H9 (cell line): ENCODE measurements around the gene GLB1L3. TPM values are rescaled to one million over a fixed set of nuclear protein-coding genes. Genes with fewer than 3 reads are reported as not detected.

Experiments used
- DNase-seq: peaks from one replicate; pipeline ENCODE4 v3.0.0-alpha.2; 2017
- H2AFZ ChIP-seq: one replicate; pipeline ENCODE4 v1.6.1; 2013; ENCODE audit warnings: mild to moderate bottlenecking, low read length, control low read depth, moderate library complexity
- H2AK5ac ChIP-seq: 2 replicates; pipeline ENCODE4 v1.6.1; 2013; ENCODE audit warnings: low read length, control low read depth, mixed read lengths; ENCODE audit not compliant: insufficient read length
- H2BK120ac ChIP-seq: one replicate; pipeline ENCODE4 v1.6.1; 2013; ENCODE audit warnings: low read depth, mild to moderate bottlenecking, low read length, control low read depth, inconsistent platforms; ENCODE audit not compliant: poor library complexity, severe bottlenecking
- H2BK12ac ChIP-seq: 2 replicates; pipeline ENCODE4 v1.6.1; 2013; ENCODE audit warnings: low read length, control low read depth, mixed read lengths, low read depth; ENCODE audit not compliant: insufficient read length
- H2BK15ac ChIP-seq: 2 replicates; pipeline ENCODE4 v1.6.1; 2013; ENCODE audit warnings: low read depth, low read length, control low read depth
- H2BK20ac ChIP-seq: one replicate; pipeline ENCODE4 v1.6.1; 2013; ENCODE audit warnings: low read depth, mild to moderate bottlenecking, low read length, control low read depth, inconsistent platforms; ENCODE audit not compliant: poor library complexity, severe bottlenecking
- H2BK5ac ChIP-seq: 2 replicates; pipeline ENCODE4 v1.6.1; 2013; ENCODE audit warnings: low read length, control low read depth, mixed read lengths; ENCODE audit not compliant: insufficient read length
- H3K14ac ChIP-seq: 2 replicates; pipeline ENCODE4 v1.6.1; 2013; ENCODE audit warnings: low read length, control low read depth; ENCODE audit not compliant: insufficient read depth
- H3K18ac ChIP-seq: 2 replicates; pipeline ENCODE4 v1.6.1; 2013; ENCODE audit warnings: low read depth, mild to moderate bottlenecking, mixed read lengths, low read length, control low read depth; ENCODE audit not compliant: insufficient read length
- H3K23ac ChIP-seq: 2 replicates; pipeline ENCODE4 v1.6.1; 2013; ENCODE audit warnings: low read length, control low read depth, mixed read lengths, low read depth; ENCODE audit not compliant: insufficient read length
- H3K23me2 ChIP-seq: 2 replicates; pipeline ENCODE4 v1.6.1; 2013; ENCODE audit warnings: low read depth, mild to moderate bottlenecking, mixed read lengths, low read length, control low read depth; ENCODE audit not compliant: insufficient read length, poor library complexity, severe bottlenecking
- H3K27ac ChIP-seq: 2 replicates; pipeline ENCODE4 v1.5.1; 2013; ENCODE audit warnings: low read length, control low read depth, mixed read lengths, low read depth; ENCODE audit not compliant: insufficient read length
- H3K27me3 ChIP-seq: 2 replicates; pipeline ENCODE4 v1.6.1; 2013; ENCODE audit warnings: low read length, control low read depth, inconsistent platforms; ENCODE audit not compliant: insufficient read depth
- H3K4ac ChIP-seq: 2 replicates; pipeline ENCODE4 v1.6.1; 2013; ENCODE audit warnings: low read depth, mild to moderate bottlenecking, control low read depth, inconsistent platforms, low read length, moderate library complexity
- H3K4me1 ChIP-seq: 2 replicates; pipeline ENCODE4 v1.6.1; 2013; ENCODE audit warnings: low read length, control low read depth, inconsistent platforms; ENCODE audit not compliant: insufficient read depth
- H3K4me2 ChIP-seq: 2 replicates; pipeline ENCODE4 v1.6.1; 2013; ENCODE audit warnings: low read length, control low read depth, mixed read lengths; ENCODE audit not compliant: insufficient read length, insufficient read depth
- H3K56ac ChIP-seq: 2 replicates; pipeline ENCODE4 v1.6.1; 2013; ENCODE audit warnings: low read depth, mild to moderate bottlenecking, mixed read lengths, low read length, control low read depth; ENCODE audit not compliant: insufficient read length
- H3K79me1 ChIP-seq: 2 replicates; pipeline ENCODE4 v1.6.1; 2013; ENCODE audit warnings: low read depth, mild to moderate bottlenecking, moderate library complexity, low read length, control low read depth, inconsistent platforms; ENCODE audit not compliant: insufficient read depth, poor library complexity, severe bottlenecking
- H3K79me2 ChIP-seq: 2 replicates; pipeline ENCODE4 v1.6.1; 2013; ENCODE audit warnings: low read length, control low read depth, inconsistent platforms; ENCODE audit not compliant: insufficient read depth
- H3K9ac ChIP-seq: 2 replicates; pipeline ENCODE4 v1.6.1; 2013; ENCODE audit warnings: low read length, control low read depth, mixed read lengths; ENCODE audit not compliant: insufficient read length; ENCODE audit errors: extremely low read depth
- H3K9me3 ChIP-seq: one replicate; pipeline ENCODE4 v1.6.1; 2013; ENCODE audit warnings: low read depth, low read length, inconsistent platforms; ENCODE audit not compliant: control insufficient read depth
- H3T11ph ChIP-seq: one replicate; pipeline ENCODE4 v1.6.1; 2013; ENCODE audit warnings: mild to moderate bottlenecking, low read length, control low read depth, inconsistent platforms
- H4K20me1 ChIP-seq: one replicate; pipeline ENCODE4 v1.6.1; 2013; ENCODE audit not compliant: control insufficient read depth, insufficient read length, insufficient read depth
- H4K5ac ChIP-seq: 2 replicates; pipeline ENCODE4 v1.6.1; 2013; ENCODE audit warnings: low read depth, mild to moderate bottlenecking, mixed read lengths, low read length, control low read depth; ENCODE audit not compliant: insufficient read length
- H4K8ac ChIP-seq: replicated peaks from 2 replicates; pipeline ENCODE4 v1.6.1; 2013; ENCODE audit warnings: low read length, control low read depth, mixed read lengths, low read depth; ENCODE audit not compliant: insufficient read length
- H4K91ac ChIP-seq: 2 replicates; pipeline ENCODE4 v1.6.1; 2013; ENCODE audit warnings: low read depth, mild to moderate bottlenecking, moderate library complexity, mixed read lengths, low read length, control low read depth; ENCODE audit not compliant: insufficient read length
- H3K27ac Mint-ChIP-seq, 3 experiments: 2 replicates in 2 of 3; 3 replicates in 1 of 3; pipeline ENCODE4 v1.8.0; 2020 to 2021; ENCODE audit warnings: mixed read lengths in 3 of 3, mild to moderate bottlenecking in 1 of 3, moderate library complexity in 1 of 3
- H3K27me3 Mint-ChIP-seq: 2 replicates; pipeline ENCODE4 v1.8.0; 2021; ENCODE audit warnings: low read depth, mild to moderate bottlenecking, moderate library complexity, mixed read lengths
- H3K36me3 Mint-ChIP-seq, 3 experiments: 2 replicates in 2 of 3; 3 replicates in 1 of 3; pipeline ENCODE4 v1.8.0; 2020 to 2021; ENCODE audit warnings: low read depth in 3 of 3, mixed read lengths in 3 of 3; ENCODE audit not compliant: insufficient read depth in 1 of 3
- H3K4me1 Mint-ChIP-seq, 2 experiments: 2 replicates each; pipeline ENCODE4 v1.8.0; 2020; ENCODE audit warnings: mixed read lengths in 2 of 2
- H3K4me3 Mint-ChIP-seq, 2 experiments: 2 replicates in 1 of 2; 3 replicates in 1 of 2; pipeline ENCODE4 v1.8.0; 2020 to 2021; ENCODE audit warnings: mild to moderate bottlenecking in 2 of 2, mixed read lengths in 2 of 2, moderate library complexity in 1 of 2
- H3K9me3 Mint-ChIP-seq, 2 experiments: 2 replicates in 1 of 2; 3 replicates in 1 of 2; pipeline ENCODE4 v1.8.0; 2020; ENCODE audit warnings: mild to moderate bottlenecking in 2 of 2, mixed read lengths in 2 of 2, moderate library complexity in 1 of 2
- CTCF ChIP-seq: fragments of 200-600 bp; sonication (generic); conservative IDR thresholded peaks from 3 replicates; pipeline ENCODE4 v1.8.0; 2021; ENCODE audit warnings: antibody characterized with exemption, mild to moderate bottlenecking
- WGBS: extraction: QIAGEN DNeasy Blood & Tissue Kit; methylation state at CpG from one replicate; pipeline ENCODE4 v1.1.7; 2013; ENCODE audit warnings: missing lambda C conversion rate, low lambda C conversion rate, mixed read lengths; ENCODE audit not compliant: insufficient read length; ENCODE audit errors: extremely low coverage; 5-methylcytosine and 5-hydroxymethylcytosine counted together
- total RNA-seq: library from RNA; stranded (reverse); gene quantifications from 2 replicates; pipeline ENCODE4 v1.2.1, GENCODE V29; 2021

Gene GLB1L3
- total RNA-seq, 1 experiment from 2014 or later: 11.2 TPM

- Mint-ChIP-seq H3K27me3 (no peaks in the 10 kb centered on the region), H3K27ac (no peak overlapping the region), H3K4me1 (peaks cover 23 to 26% of the 10 kb centered on the region in 2 experiments), H3K9me3 (no peaks in the 10 kb centered on the region), H3K4me3 (no peak overlapping the region), H3K36me3 (peaks cover 21 to 47% (median 35%) of the 10 kb centered on the region in 3 experiments)
- H3K4me1 ChIP-seq: 0 out of 2 replicates have a peak, but pooled peaks cover 2% of the 10 kb centered on the region
- no peak overlapping the region for H3K14ac ChIP-seq
- H3K4ac ChIP-seq: no peak overlapping the region
- no peak for TF ChIP-seq CTCF
- H3K4me2 ChIP-seq: no peak overlapping the region
- H3K23me2 ChIP-seq: peaks cover 3% of the 10 kb centered on the region
- H3K18ac ChIP-seq: no peak overlapping the region
- no peak overlapping the region for H2BK20ac ChIP-seq
- no peaks in the 10 kb centered on the region for H3K9me3 ChIP-seq
- no peak overlapping the region for H2BK15ac ChIP-seq
- no peak overlapping the region for H3K27ac ChIP-seq
- no peak for DNase-seq
- no peak overlapping the region for H2AFZ ChIP-seq
- no peak overlapping the region for H2AK5ac ChIP-seq
- no peak overlapping the region for H4K5ac ChIP-seq
- H3T11ph ChIP-seq: no peak overlapping the region
- H4K91ac ChIP-seq: no peak overlapping the region
- H3K79me1 ChIP-seq: no peaks in the 10 kb centered on the region
- no peak overlapping the region for H3K56ac ChIP-seq
- H2BK120ac ChIP-seq: no peak overlapping the region
- H3K9ac ChIP-seq: no peak overlapping the region
- no peaks in the 10 kb centered on the region for H3K79me2 ChIP-seq
- H2BK5ac ChIP-seq: no peak overlapping the region
- H4K20me1 ChIP-seq: no peaks in the 10 kb centered on the region
- no peak overlapping the region for H2BK12ac ChIP-seq
- H3K23ac ChIP-seq: no peak overlapping the region
- no peaks in the 10 kb centered on the region for H3K27me3 ChIP-seq
- WGBS: no CpG with 5 or more reads among the region's 2 CpGs
- H4K8ac ChIP-seq: no peak overlapping the region
These were observed 25.5 kb upstream of the GLB1L3 start for GRCh38 chr11:134250675-134251074.
